Fibroblast of lung (primary cell): ENCODE measurements around the gene RAB8A. TPM values are rescaled to one million over a fixed set of nuclear protein-coding genes. Genes with fewer than 3 reads are reported as not detected.

Experiments used
- DNase-seq, 2 donors: peaks; one replicate each; pipeline versions ENCODE4 v3.0.0 to v3.0.0-alpha.2; 2010; ENCODE audit warnings: low read depth in 2 of 2
- H2AFZ ChIP-seq: 2 replicates; pipeline ENCODE4 v1.5.1; 2012; ENCODE audit warnings: low read length, control low read depth, inconsistent platforms
- H3K27ac ChIP-seq: 2 replicates; pipeline ENCODE4 v1.5.1; 2011; ENCODE audit warnings: low read length, control low read depth; ENCODE audit not compliant: insufficient read depth
- H3K27me3 ChIP-seq: 2 replicates; pipeline ENCODE4 v1.5.1; 2011; ENCODE audit warnings: mild to moderate bottlenecking, low read length; ENCODE audit not compliant: control insufficient read depth, insufficient read depth
- H3K36me3 ChIP-seq: 2 replicates; pipeline ENCODE4 v1.5.1; 2011; ENCODE audit warnings: low read length; ENCODE audit not compliant: control insufficient read depth, insufficient read depth
- H3K4me1 ChIP-seq: 2 replicates; pipeline ENCODE4 v1.5.1; 2011; ENCODE audit warnings: low read length; ENCODE audit not compliant: control insufficient read depth, insufficient read depth; ENCODE audit errors: extremely low read depth
- H3K4me2 ChIP-seq: 2 replicates; pipeline ENCODE4 v1.5.1; 2011; ENCODE audit warnings: low read length, control low read depth; ENCODE audit not compliant: insufficient read depth; ENCODE audit errors: extremely low read depth
- H3K4me3 ChIP-seq, 4 experiments: fragments of 200-600 bp in 1 of 4; sonication (generic) in 1 of 4; replicated peaks in 1 of 4; 2 replicates each; pipeline ENCODE4 v1.5.1; 2011 to 2016; ENCODE audit warnings: low read length in 4 of 4, low read depth in 3 of 4, mild to moderate bottlenecking in 3 of 4, control low read depth in 2 of 4, inconsistent platforms in 1 of 4, mixed read lengths in 1 of 4; ENCODE audit not compliant: insufficient read depth in 1 of 4; ENCODE audit errors: control extremely low read depth in 1 of 4
- H3K79me2 ChIP-seq: 2 replicates; pipeline ENCODE4 v1.5.1; 2012; ENCODE audit warnings: mild to moderate bottlenecking, low read length, inconsistent platforms; ENCODE audit not compliant: control insufficient read depth, insufficient read depth
- H3K9ac ChIP-seq: 2 replicates; pipeline ENCODE4 v1.5.1; 2011; ENCODE audit warnings: mild to moderate bottlenecking, low read length, control low read depth; ENCODE audit not compliant: insufficient read depth
- H3K9me3 ChIP-seq: 2 replicates; pipeline ENCODE4 v1.5.1; 2012; ENCODE audit warnings: low read depth, low read length; ENCODE audit not compliant: control insufficient read depth, insufficient read depth
- H4K20me1 ChIP-seq: 2 replicates; pipeline ENCODE4 v1.5.1; 2011; ENCODE audit warnings: low read length; ENCODE audit not compliant: control insufficient read depth, insufficient read depth; ENCODE audit errors: extremely low read depth
- CTCF ChIP-seq, 2 donors: IDR thresholded peaks in 1 of 2; conservative IDR thresholded peaks in 1 of 2; 1 replicate in 1 of 2; 2 replicates in 1 of 2; pipeline ENCODE4 v1.5.1; 2011 to 2012; ENCODE audit warnings: low read length in 2 of 2, control low read depth in 1 of 2, inconsistent platforms in 1 of 2, low read depth in 1 of 2, mild to moderate bottlenecking in 1 of 2
- EZH2 ChIP-seq: IDR thresholded peaks from 2 replicates; pipeline ENCODE4 v1.5.1; 2012; ENCODE audit warnings: low read length, control low read depth, mild to moderate bottlenecking; ENCODE audit errors: missing control alignments
- polyA minus RNA-seq: library from RNA; depleted of rRNA, polyadenylated mRNA; stranded (reverse); fragments of >200 nt; gene quantifications from 2 replicates; pipeline ENCODE4 v1.2.3, GENCODE V29; 2011; ENCODE audit warnings: low replicate concordance
- polyA plus RNA-seq, 2 donors: library from polyadenylated mRNA; depleted of rRNA in 1 of 2; stranded (reverse) in 1 of 2; unstranded in 1 of 2; fragments of >200 nt; gene quantifications; 2 replicates each; pipeline ENCODE4 v1.2.1, GENCODE V29; 2011 to 2012; ENCODE audit warnings: missing spikeins in 1 of 2
- total RNA-seq: library from RNA; depleted of rRNA; stranded (reverse); fragments of >200 nt; gene quantifications from 2 replicates; pipeline ENCODE4 v1.2.1, GENCODE V29; 2014

The RAB8A gene
- total RNA-seq (47.5 and 77.6 TPM in 2 replicates), polyA plus RNA-seq (104 and 128 TPM in 2 replicates), polyA minus RNA-seq (47.6 and 76.1 TPM in 2 replicates)
- 101 and 103 TPM in 2 replicates for polyA plus RNA-seq (2012)

GRCh38 chr19:16111160-16111908 lies at the start of gene RAB8A:
Gene RAB8A, plus strand, starts transcription at chr19:16111889. Its CDS starts 13 bp downstream, at chr19:16111902.
- Histone ChIP-seq H4K20me1 (no peaks in the 10 kb centered on the region), H3K36me3 (peaks cover 4% of the 10 kb centered on the region), H3K27me3 (no peaks in the 10 kb centered on the region), H3K4me2 (peak within 1 kb of the TSS; percentile 85), H3K79me2 (peaks cover 34% of the 10 kb centered on the region), H3K9ac (peak within 1 kb of the TSS; percentile 94), H3K4me1 (peaks cover 9% of the 10 kb centered on the region), H3K9me3 (no peaks in the 10 kb centered on the region), H3K4me3 (peak within 1 kb of the TSS; percentile 76 to 100 (median 98)), H3K27ac (peak within 1 kb of the TSS; percentile 91), H2AFZ (peak within 1 kb of the TSS; percentile 98)
- peak; percentile 98 to 99 for DNase-seq
- TF ChIP-seq CTCF (conservative IDR thresholded peaks at IDR 0.05 in 1 of 2, IDR thresholded peaks at IDR 0.05 in 1 of 2; ENCODE audit: low read depth in 1 of 2, low read length in 2 of 2) (peak; percentile 58 to 70), EZH2 (no peak)

GRCh38 chr19:16061943-16062342 lies 49.7 kb upstream of the RAB8A start:
- no peak overlapping the region for H3K9ac ChIP-seq
- no peaks in the 10 kb centered on the region for H3K79me2 ChIP-seq
- no peaks in the 10 kb centered on the region for H3K27me3 ChIP-seq
- H3K9me3 ChIP-seq: no peaks in the 10 kb centered on the region
- no peaks in the 10 kb centered on the region for H4K20me1 ChIP-seq
- no peak overlapping the region for H2AFZ ChIP-seq
- H3K36me3 ChIP-seq: no peaks in the 10 kb centered on the region
- peaks cover 20% of the 10 kb centered on the region for H3K4me1 ChIP-seq
- no peak overlapping the region for H3K27ac ChIP-seq
- H3K4me2 ChIP-seq: no peak overlapping the region
- DNase-seq: no peak
- TF ChIP-seq CTCF (conservative IDR thresholded peaks at IDR 0.05 in 1 of 2, IDR thresholded peaks at IDR 0.05 in 1 of 2; ENCODE audit: low read depth in 1 of 2, low read length in 2 of 2): no peak
- H3K4me3 ChIP-seq: no peak overlapping the region

- Histone ChIP-seq H3K9ac (no peak overlapping the region), H3K27ac (peak overlapping the region; percentile 7)
- DNase-seq: no peak
Measured at GRCh38 chr19:16062789-16063188, 48.9 kb upstream of the RAB8A start.

More at GRCh38 chr19:16062789-16063188, 48.9 kb upstream of the RAB8A start:
- Histone ChIP-seq H3K4me2 (no peak overlapping the region), H3K27me3 (no peaks in the 10 kb centered on the region), H3K36me3 (no peaks in the 10 kb centered on the region), H2AFZ (no peak overlapping the region), H3K4me1 (peaks cover 20% of the 10 kb centered on the region), H3K4me3 (no peak overlapping the region), H4K20me1 (no peaks in the 10 kb centered on the region), H3K9me3 (no peaks in the 10 kb centered on the region), H3K79me2 (peaks cover 4% of the 10 kb centered on the region)
- TF ChIP-seq EZH2 (no peak), CTCF (conservative IDR thresholded peaks at IDR 0.05 in 1 of 2, IDR thresholded peaks at IDR 0.05 in 1 of 2; ENCODE audit: low read depth in 1 of 2, low read length in 2 of 2) (peak; percentile 89 to 99)
